Suprapubic skin (tissue), 4 donors: ENCODE data around the gene NPAS2. TPM values are rescaled to one million over a fixed set of nuclear protein-coding genes. Genes with fewer than 3 reads are reported as not detected.

Source experiments
- DNase-seq, 2 donors: peaks; one replicate each; pipeline ENCODE4 v3.0.0-alpha.2; 2019; ENCODE audit warnings: low spot score in 2 of 2
- H3K27ac ChIP-seq: fragments of 200-600 bp; sonication (generic); one replicate; pipeline ENCODE4 v1.5.1; 2019
- H3K27me3 ChIP-seq: fragments of 200-600 bp; sonication (generic); one replicate; pipeline ENCODE4 v1.5.1; 2019
- H3K36me3 ChIP-seq: fragments of 200-600 bp; sonication (generic); one replicate; pipeline ENCODE4 v1.5.1; 2019
- H3K4me1 ChIP-seq: fragments of 200-600 bp; sonication (generic); one replicate; pipeline ENCODE4 v1.5.1; 2019
- H3K4me3 ChIP-seq: fragments of 200-600 bp; sonication (generic); one replicate; pipeline ENCODE4 v1.5.1; 2019; ENCODE audit warnings: mild to moderate bottlenecking
- H3K9me3 ChIP-seq: fragments of 200-600 bp; sonication (generic); one replicate; pipeline ENCODE4 v1.5.1; 2019
- CTCF ChIP-seq, 2 donors: fragments of 200-600 bp in 1 of 2; fragments of 450-650 bp in 1 of 2; sonication (generic) in 1 of 2; IDR thresholded peaks; one replicate each; pipeline ENCODE4 v1.5.1; 2016 to 2019; ENCODE audit warnings: antibody characterized with exemption in 2 of 2, mild to moderate bottlenecking in 1 of 2, moderate library complexity in 1 of 2
- EP300 ChIP-seq: sonication (generic); formaldehyde crosslinking; IDR thresholded peaks from one replicate; pipeline ENCODE4 v1.6.1; 2017; ENCODE audit warnings: antibody characterized with exemption
- POLR2A ChIP-seq, 2 donors: fragments of 450-650 bp; IDR thresholded peaks; one replicate each; pipeline ENCODE4 v1.6.1; 2017; ENCODE audit warnings: antibody characterized with exemption in 2 of 2, mild to moderate bottlenecking in 2 of 2, moderate library complexity in 2 of 2
- POLR2AphosphoS5 ChIP-seq, 3 donors: sonication (generic); formaldehyde crosslinking; IDR thresholded peaks; one replicate each; pipeline ENCODE4 v1.6.1; 2017; ENCODE audit warnings: antibody characterized with exemption in 3 of 3
- WGBS: methylation state at CpG from one replicate; pipeline ENCODE4 v1.1.5; 2018; 5-methylcytosine and 5-hydroxymethylcytosine counted together
- total RNA-seq, 4 donors: library from RNA; depleted of rRNA; stranded (reverse); fragments of >200 nt; gene quantifications; one replicate each; pipeline ENCODE4 v1.1.0, GENCODE V29; 2016

Gene NPAS2
- total RNA-seq, 4 donors from 2014 or later, result 46.5 to 90.1 (median 62.9) TPM

- Histone ChIP-seq H3K4me3 (no peak overlapping the region), H3K36me3 (peaks cover 51% of the 10 kb centered on the region), H3K27me3 (no peaks in the 10 kb centered on the region), H3K4me1 (no peaks in the 10 kb centered on the region), H3K9me3 (no peaks in the 10 kb centered on the region), H3K27ac (no peak overlapping the region)
- WGBS, result 85% methylated on average over 7 of the region's 7 CpGs
- TF ChIP-seq POLR2A (IDR thresholded peaks at IDR 0.05) (no peak), EP300 (no peak), CTCF (IDR thresholded peaks at IDR 0.05) (no peak), POLR2AphosphoS5 (IDR thresholded peaks at IDR 0.05) (no peak)
- DNase-seq, result peak in 1 of 2 donors; percentile 51
Measured at GRCh38 chr2:100975521-100975785, 155.5 kb downstream of the NPAS2 start.

GRCh38 chr2:100976061-100976460, 156.1 kb downstream of the NPAS2 start:
- no peaks in the 10 kb centered on the region for H3K9me3 ChIP-seq
- no peak overlapping the region for H3K4me3 ChIP-seq
- no peak overlapping the region for H3K27ac ChIP-seq
- WGBS, result no CpG with 5 or more reads among the region's 6 CpGs
- no peaks in the 10 kb centered on the region for H3K27me3 ChIP-seq
- DNase-seq, result no peak
- no peaks in the 10 kb centered on the region for H3K4me1 ChIP-seq
- H3K36me3 ChIP-seq, result peaks cover 46% of the 10 kb centered on the region
- TF ChIP-seq EP300, result no peak

GRCh38 chr2:100976645-100977391, 156.9 kb downstream of the NPAS2 start:
- no peak overlapping the region for H3K27ac ChIP-seq

GRCh38 chr2:100977511-100977910, 157.6 kb downstream of the NPAS2 start:
- Histone ChIP-seq H3K4me1 (no peaks in the 10 kb centered on the region), H3K27me3 (no peaks in the 10 kb centered on the region), H3K4me3 (no peak overlapping the region), H3K36me3 (peaks cover 38% of the 10 kb centered on the region), H3K27ac (no peak overlapping the region), H3K9me3 (no peaks in the 10 kb centered on the region)
- TF ChIP-seq POLR2A (IDR thresholded peaks at IDR 0.05) (no peak), CTCF (IDR thresholded peaks at IDR 0.05) (no peak), EP300 (no peak), POLR2AphosphoS5 (IDR thresholded peaks at IDR 0.05) (no peak)
- WGBS, result 89% methylated on average over 7 of the region's 12 CpGs
- DNase-seq, result no peak

More at GRCh38 chr2:100976645-100977391, 156.9 kb downstream of the NPAS2 start:
- no peaks in the 10 kb centered on the region for H3K4me1 ChIP-seq
- H3K9me3 ChIP-seq, result no peaks in the 10 kb centered on the region
- peaks cover 38% of the 10 kb centered on the region for H3K36me3 ChIP-seq
- 85% methylated on average over 19 of the region's 19 CpGs for WGBS
- H3K27me3 ChIP-seq, result no peaks in the 10 kb centered on the region
- H3K4me3 ChIP-seq, result no peak overlapping the region
- no peak for DNase-seq
- TF ChIP-seq POLR2AphosphoS5 (IDR thresholded peaks at IDR 0.05) (no peak), CTCF (IDR thresholded peaks at IDR 0.05) (no peak)

GRCh38 chr2:100978582-100979191, 158.7 kb downstream of the NPAS2 start:
- Histone ChIP-seq H3K4me3 (no peak overlapping the region), H3K36me3 (peaks cover 35% of the 10 kb centered on the region), H3K9me3 (no peaks in the 10 kb centered on the region), H3K4me1 (no peaks in the 10 kb centered on the region), H3K27ac (no peak overlapping the region), H3K27me3 (no peaks in the 10 kb centered on the region)
- DNase-seq, result peak in 1 of 2 donors; percentile 48
- WGBS, result 79% methylated on average over 16 of the region's 16 CpGs
- TF ChIP-seq CTCF (IDR thresholded peaks at IDR 0.05), result no peak
- no peak for TF ChIP-seq POLR2A (IDR thresholded peaks at IDR 0.05)
- TF ChIP-seq POLR2AphosphoS5 (IDR thresholded peaks at IDR 0.05), result no peak
- TF ChIP-seq EP300, result no peak
